ENCODE data around the gene LMTK2. TPM values are rescaled to one million over a fixed set of nuclear protein-coding genes. Genes with fewer than 3 reads are reported as not detected.

LMTK2 gene
- total RNA-seq, 1 experiment from 2014 or later: 16.1 TPM

DNA sequence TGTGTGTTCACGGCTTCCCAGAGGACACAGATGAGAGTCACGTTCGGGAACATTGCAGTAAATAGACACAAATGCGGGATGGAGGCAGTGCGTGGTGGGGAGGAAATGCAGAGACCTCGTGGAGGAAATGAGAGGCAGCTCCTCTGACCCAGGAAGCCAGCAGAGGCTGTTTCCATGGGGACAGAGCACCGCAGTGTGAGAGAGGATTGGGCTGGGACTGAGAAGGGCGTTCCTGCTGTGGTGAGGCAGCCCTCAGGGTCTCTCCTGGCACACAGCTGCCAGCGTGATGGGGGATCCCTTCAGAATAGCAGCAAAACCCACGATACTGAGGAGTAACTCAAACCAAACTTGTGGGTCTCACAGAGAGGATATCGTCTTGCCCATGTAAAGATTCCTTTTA, 82.9 kb downstream of the LMTK2 start:
- Histone ChIP-seq H3K4me3 (no peak overlapping the region), H3K4me1 (no peaks in the 10 kb centered on the region), H3K27ac (no peak overlapping the region), H3K9me3 (replicated peaks) (no peaks in the 10 kb centered on the region), H3K36me3 (peaks cover 23% of the 10 kb centered on the region), H3K27me3 (no peaks in the 10 kb centered on the region)
- DNase-seq: no peak

DNA sequence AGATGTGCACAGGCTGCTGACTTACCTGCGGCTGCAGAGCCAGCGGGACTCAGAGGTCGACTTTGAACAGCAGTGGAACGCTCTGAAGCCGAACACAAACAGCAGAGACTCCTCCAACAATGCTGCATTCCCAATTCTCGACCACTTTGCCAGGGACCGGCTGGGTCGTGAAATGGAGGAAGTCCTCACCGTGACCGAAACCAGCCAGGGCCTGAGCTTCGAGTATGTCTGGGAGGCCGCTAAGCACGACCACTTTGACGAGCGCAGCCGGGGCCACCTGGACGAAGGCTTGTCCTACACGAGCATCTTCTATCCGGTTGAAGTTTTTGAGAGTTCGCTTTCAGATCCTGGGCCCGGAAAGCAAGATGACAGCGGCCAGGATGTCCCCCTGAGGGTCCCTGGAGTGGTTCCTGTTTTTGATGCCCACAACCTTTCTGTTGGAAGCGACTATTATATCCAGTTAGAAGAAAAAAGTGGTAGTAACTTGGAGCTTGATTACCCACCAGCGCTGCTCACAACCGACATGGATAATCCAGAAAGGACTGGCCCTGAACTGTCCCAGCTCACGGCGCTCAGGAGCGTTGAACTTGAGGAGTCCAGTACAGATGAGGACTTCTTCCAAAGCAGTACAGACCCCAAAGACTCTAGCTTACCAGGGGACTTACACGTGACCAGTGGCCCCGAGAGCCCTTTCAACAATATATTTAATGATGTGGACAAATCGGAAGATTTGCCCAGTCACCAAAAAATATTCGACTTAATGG, 85.2 kb downstream of the LMTK2 start:
- DNase-seq: no peak
- H3K9me3 ChIP-seq (replicated peaks): no peaks in the 10 kb centered on the region
- H3K36me3 ChIP-seq: peaks cover 23% of the 10 kb centered on the region

DNA sequence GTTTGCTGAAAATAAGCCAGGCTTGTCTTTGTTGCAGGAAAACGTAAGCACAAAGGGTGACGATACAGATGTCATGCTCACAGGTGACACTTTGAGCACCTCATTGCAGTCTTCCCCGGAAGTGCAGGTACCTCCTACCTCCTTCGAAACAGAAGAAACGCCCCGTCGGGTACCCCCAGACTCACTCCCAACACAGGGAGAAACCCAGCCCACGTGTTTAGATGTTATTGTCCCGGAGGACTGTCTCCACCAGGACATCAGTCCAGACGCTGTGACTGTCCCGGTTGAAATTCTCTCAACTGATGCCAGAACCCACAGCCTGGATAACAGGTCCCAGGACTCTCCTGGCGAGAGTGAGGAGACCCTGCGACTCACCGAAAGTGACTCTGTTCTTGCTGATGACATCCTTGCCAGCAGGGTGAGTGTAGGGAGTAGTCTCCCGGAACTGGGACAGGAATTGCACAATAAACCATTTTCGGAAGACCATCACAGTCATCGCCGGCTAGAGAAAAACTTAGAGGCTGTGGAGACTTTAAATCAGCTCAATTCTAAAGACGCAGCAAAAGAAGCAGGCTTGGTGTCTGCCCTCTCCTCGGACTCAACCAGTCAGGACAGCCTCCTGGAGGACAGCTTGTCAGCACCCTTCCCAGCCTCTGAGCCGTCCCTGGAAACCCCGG, 86.3 kb downstream of the LMTK2 start:
- Histone ChIP-seq H3K27ac (no peak overlapping the region), H3K4me3 (no peak overlapping the region), H3K9me3 (replicated peaks) (no peaks in the 10 kb centered on the region), H3K36me3 (peaks cover 23% of the 10 kb centered on the region), H3K27me3 (no peaks in the 10 kb centered on the region), H3K4me1 (no peaks in the 10 kb centered on the region)
- DNase-seq: no peak

More for the DNA sequence above, 85.2 kb downstream of the LMTK2 start:
- no peaks in the 10 kb centered on the region for H3K27me3 ChIP-seq
- no peaks in the 10 kb centered on the region for H3K4me1 ChIP-seq
- no peak overlapping the region for H3K27ac ChIP-seq
- no peak overlapping the region for H3K4me3 ChIP-seq

DNA sequence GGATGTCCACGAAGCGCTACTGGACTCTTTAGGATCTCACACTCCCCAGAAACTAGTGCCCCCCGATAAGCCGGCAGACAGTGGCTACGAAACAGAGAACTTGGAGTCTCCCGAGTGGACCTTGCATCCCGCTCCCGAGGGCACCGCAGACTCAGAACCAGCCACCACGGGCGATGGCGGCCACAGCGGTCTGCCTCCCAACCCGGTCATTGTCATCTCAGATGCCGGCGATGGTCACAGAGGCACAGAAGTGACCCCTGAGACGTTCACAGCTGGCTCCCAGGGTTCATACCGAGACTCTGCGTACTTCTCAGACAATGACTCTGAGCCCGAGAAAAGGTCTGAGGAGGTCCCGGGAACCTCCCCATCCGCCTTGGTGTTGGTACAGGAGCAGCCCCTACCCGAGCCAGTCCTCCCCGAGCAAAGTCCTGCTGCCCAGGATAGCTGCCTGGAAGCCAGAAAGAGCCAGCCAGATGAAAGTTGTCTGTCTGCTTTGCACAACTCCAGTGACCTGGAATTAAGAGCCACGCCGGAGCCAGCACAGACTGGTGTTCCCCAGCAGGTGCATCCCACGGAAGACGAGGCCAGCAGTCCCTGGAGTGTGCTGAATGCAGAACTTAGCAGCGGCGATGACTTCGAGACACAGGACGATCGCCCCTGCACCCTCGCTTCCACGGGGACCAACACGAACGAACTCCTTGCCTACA, 87.0 kb downstream of the LMTK2 start:
- no peak for DNase-seq
- H3K4me3 ChIP-seq: no peak overlapping the region
- no peaks in the 10 kb centered on the region for H3K9me3 ChIP-seq (replicated peaks)
- H3K27me3 ChIP-seq: no peaks in the 10 kb centered on the region
- peaks cover 20% of the 10 kb centered on the region for H3K36me3 ChIP-seq
- H3K27ac ChIP-seq: no peak overlapping the region
- H3K4me1 ChIP-seq: no peaks in the 10 kb centered on the region

DNA sequence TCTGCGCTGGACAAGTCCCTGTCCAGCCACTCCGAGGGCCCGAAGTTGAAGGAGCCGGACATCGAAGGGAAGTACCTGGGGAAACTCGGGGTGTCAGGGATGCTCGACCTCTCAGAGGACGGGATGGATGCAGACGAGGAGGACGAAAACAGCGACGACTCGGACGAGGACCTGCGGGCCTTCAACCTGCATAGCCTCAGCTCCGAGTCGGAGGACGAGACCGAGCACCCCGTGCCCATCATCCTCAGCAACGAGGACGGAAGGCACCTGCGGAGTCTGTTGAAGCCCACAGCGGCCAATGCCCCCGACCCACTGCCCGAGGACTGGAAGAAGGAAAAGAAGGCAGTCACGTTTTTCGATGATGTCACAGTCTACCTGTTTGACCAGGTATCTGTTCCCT, 87.5 kb downstream of the LMTK2 start:
- no peaks in the 10 kb centered on the region for H3K9me3 ChIP-seq (replicated peaks)
- H3K27me3 ChIP-seq: no peaks in the 10 kb centered on the region
- H3K4me1 ChIP-seq: no peaks in the 10 kb centered on the region
- H3K27ac ChIP-seq: no peak overlapping the region
- peaks cover 19% of the 10 kb centered on the region for H3K36me3 ChIP-seq
- H3K4me3 ChIP-seq: no peak overlapping the region
- DNase-seq: no peak

DNA sequence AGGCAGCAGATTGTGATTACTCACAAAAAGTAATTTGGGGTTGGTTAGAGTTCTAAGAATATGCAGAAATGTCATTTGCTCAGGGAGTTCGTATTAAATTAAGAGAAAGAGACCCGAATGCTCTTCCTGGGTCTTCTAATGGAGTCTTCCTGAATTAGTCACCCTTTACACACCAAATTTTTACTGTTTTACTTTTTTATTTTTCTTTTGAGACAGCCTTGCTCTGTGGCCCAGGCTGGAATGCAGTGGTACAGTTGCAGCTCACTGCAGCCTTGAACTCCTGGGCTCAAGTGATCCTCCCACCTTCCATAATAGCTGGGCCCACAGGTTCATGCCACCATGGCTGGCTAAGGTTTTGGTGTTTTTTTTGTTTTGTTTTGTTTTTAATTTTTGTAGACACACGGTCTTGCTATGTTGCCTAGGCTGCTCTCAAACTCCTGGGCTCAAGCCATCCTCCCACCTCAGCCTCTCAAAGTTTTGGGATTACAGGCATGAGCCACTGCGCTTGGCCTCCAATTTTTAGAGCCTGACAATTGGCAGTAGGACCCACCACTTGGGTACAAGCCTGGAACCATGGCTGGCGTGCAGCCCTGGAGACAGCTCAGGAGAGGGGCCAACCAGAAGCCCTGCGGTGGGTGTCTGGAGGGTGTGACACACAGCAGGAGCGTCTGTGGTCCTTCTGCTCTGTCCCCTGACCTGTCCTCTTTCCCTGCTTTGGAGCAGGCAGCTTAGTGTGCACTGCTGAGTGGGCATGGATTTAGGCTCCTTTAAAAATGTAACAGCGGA, 88.2 kb downstream of the LMTK2 start:
- H3K27ac ChIP-seq: no peak overlapping the region
- no peaks in the 10 kb centered on the region for H3K27me3 ChIP-seq
- no peaks in the 10 kb centered on the region for H3K4me1 ChIP-seq
- H3K36me3 ChIP-seq: peaks cover 19% of the 10 kb centered on the region
- no peaks in the 10 kb centered on the region for H3K9me3 ChIP-seq (replicated peaks)
- no peak overlapping the region for H3K4me3 ChIP-seq
- DNase-seq: no peak

DNA sequence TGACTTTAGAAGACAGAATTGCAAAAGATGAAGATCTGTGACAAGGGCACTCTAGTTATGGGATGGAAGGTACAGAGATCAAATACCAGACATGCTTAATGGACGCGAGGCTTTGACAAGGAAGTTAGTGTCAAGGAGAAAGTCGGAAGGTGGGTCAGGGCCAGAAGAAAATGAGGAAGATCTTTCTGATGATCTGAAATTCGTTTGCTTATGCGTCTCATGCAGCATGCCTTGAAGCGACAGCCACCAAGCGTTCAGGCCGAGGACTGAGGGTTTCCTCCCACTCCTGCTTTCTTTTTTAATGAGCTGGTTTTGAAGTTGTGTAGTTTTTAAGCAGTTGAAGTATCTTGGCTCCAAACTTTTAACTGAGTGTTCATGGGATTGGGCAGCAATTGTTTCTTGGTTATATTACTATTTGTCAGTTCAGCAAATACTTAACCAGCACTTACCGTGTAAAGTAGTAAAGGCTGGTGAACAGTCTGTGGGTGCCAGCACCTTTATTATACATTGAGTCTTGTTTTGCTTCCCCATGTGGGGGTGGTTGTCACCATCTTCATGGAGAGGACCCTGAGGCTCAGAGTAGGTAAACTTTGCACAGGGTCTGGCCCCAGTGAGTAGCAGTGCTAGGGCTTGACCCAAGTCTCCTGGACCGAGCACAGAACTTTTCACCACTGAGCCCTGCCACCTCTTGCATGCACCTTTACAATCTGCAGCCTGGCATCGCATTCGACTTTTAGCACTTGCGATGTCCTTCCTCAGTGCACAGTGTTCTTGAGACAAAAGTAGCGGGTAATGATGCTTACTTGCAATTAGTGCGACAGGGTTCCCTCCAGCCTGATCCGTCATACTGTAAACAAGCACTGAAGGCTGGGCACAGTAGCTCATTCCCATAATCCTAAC, 90.3 kb downstream of the LMTK2 start:
- H3K36me3 ChIP-seq: peaks cover 12% of the 10 kb centered on the region
- H3K27me3 ChIP-seq: no peaks in the 10 kb centered on the region
- H3K4me1 ChIP-seq: peaks cover 6% of the 10 kb centered on the region; the same call in 1 of the 2 replicates
- DNase-seq: no peak
- no peaks in the 10 kb centered on the region for H3K9me3 ChIP-seq (replicated peaks)
- H3K4me3 ChIP-seq: no peak overlapping the region
- no peak overlapping the region for H3K27ac ChIP-seq

DNA sequence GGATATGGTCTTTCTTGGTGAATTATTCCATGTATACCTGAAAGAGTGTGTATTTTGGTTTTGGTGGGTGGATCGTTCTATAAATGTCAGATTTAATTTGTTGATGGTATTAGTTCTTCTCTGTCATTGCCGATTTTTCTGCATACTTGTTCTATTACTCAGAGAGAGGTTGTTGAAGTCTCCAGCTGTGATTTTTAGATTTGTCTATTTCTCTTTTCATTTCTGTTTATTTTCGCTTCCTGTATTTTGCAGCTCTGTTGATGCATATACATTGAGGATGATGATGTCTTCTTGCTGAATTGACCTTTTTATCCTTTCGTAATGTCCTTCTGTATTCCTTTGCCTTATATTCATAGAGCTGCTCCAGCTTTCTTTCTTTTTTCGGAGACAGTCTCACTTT, 92.5 kb downstream of the LMTK2 start:
- DNase-seq: no peak
- Histone ChIP-seq H3K27ac (no peak overlapping the region), H3K4me1 (peaks cover 6% of the 10 kb centered on the region; the same call in 1 of the 2 replicates), H3K27me3 (no peaks in the 10 kb centered on the region), H3K9me3 (replicated peaks) (no peaks in the 10 kb centered on the region), H3K36me3 (no peaks in the 10 kb centered on the region; the same call in 1 of the 2 replicates), H3K4me3 (no peak overlapping the region)

DNA sequence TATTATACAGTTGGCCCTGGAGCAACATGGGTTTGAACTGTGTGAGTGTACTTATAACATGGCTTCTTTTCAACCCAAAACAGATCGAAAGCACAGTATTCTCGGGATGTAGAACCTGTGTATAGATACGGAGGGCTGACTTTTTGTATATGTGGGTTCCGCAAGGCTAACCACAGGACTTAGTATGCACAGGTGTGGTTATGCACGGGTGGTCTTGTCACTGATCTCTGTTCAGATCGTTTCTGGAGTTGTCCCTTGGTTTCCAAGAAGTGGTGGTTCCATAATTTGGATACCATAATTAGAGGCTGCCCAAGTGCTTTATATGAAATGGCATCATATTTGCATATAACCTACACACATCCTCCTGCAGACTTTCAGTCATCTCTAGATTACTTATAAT, 93.7 kb downstream of the LMTK2 start:
- DNase-seq: no peak
- H3K27me3 ChIP-seq: no peaks in the 10 kb centered on the region
- no peak overlapping the region for H3K4me3 ChIP-seq
- H3K36me3 ChIP-seq: no peaks in the 10 kb centered on the region
- H3K4me1 ChIP-seq: peaks cover 6% of the 10 kb centered on the region; the same call in 1 of the 2 replicates
- no peaks in the 10 kb centered on the region for H3K9me3 ChIP-seq (replicated peaks)
- no peak overlapping the region for H3K27ac ChIP-seq

DNA sequence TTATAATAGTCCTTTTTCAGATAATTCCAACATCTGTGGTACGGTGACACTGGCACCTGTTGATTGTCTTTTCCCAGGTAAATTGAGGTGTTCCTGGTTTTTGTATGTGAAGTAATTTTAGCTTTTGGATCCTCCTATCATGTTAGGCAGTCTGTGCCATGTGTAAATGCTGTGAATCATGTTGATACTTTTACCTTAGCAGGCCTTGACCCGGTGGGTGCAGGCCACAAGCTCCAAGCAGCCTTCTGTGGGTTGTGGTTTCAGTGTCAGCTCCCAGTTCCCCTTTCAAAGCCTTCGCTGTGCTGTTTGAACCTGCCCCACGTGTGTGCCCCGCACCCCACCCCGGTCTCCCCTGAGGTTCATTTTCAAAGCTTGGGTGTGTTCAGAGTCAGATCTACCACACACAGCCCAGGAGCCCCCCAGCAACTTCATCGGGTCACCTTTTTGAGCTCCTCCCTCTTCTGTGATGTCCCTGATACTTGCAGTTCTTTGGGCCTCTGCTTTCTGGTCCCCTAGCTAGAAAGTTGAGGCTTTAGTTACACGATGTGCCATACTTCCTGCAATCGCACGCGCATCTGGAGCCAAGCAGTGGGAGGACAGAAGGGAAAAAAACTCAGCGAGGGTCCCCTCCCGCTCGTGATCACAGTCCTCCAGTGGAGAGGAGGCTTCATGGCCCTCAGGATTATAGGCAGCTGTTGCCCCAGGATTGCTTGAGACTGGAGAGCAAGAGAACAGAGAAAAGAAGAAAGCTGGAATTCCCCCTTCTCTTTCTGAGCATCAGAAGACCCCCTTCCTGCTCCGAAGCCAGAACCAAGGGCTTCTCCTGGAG, 95.9 kb downstream of the LMTK2 start:
- no peak for DNase-seq

DNA sequence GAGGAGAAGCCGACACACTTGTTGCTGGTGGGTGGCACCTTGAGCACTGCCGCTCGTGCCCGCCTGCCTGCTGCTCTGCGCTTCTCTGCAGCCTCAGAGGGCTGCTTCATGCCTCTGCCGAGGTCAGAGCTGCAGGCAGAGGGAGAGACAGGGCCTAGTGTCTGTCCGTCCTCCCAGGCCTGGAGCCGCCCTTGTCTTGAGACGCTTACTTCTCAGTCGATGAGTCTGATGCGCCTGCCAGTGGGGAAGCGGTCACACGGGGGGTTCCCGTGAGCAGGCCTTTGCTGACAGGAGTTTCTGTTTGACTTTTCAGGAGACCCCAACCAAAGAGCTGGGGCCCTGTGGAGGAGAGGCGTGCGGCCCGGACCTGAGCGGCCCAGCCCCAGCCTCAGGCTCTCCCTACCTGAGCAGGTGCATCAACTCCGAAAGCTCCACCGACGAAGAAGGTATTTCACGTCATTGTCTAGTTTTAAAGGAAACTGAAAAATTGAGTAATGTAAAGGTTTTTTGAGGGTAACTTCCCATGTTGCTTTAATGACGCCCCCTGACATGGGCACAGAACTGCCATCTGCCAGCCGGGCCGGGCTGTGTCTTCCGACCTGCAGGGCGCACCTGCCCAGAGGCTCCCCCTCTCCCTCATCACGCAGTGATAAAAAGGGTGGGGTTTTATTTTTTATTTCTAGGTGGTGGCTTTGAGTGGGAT, 96.8 kb downstream of the LMTK2 start:
- Histone ChIP-seq H3K27ac (no peak overlapping the region), H3K27me3 (no peaks in the 10 kb centered on the region), H3K9me3 (replicated peaks) (no peaks in the 10 kb centered on the region), H3K4me1 (peaks cover 6% of the 10 kb centered on the region; the same call in 1 of the 2 replicates), H3K36me3 (no peaks in the 10 kb centered on the region), H3K4me3 (no peak overlapping the region)
- DNase-seq: no peak

More for the DNA sequence above, 95.9 kb downstream of the LMTK2 start:
- no peaks in the 10 kb centered on the region for H3K36me3 ChIP-seq
- H3K4me3 ChIP-seq: no peak overlapping the region
- no peak overlapping the region for H3K27ac ChIP-seq
- H3K4me1 ChIP-seq: peaks cover 6% of the 10 kb centered on the region; the same call in 1 of the 2 replicates
- H3K27me3 ChIP-seq: no peaks in the 10 kb centered on the region
- H3K9me3 ChIP-seq (replicated peaks): no peaks in the 10 kb centered on the region

DNA sequence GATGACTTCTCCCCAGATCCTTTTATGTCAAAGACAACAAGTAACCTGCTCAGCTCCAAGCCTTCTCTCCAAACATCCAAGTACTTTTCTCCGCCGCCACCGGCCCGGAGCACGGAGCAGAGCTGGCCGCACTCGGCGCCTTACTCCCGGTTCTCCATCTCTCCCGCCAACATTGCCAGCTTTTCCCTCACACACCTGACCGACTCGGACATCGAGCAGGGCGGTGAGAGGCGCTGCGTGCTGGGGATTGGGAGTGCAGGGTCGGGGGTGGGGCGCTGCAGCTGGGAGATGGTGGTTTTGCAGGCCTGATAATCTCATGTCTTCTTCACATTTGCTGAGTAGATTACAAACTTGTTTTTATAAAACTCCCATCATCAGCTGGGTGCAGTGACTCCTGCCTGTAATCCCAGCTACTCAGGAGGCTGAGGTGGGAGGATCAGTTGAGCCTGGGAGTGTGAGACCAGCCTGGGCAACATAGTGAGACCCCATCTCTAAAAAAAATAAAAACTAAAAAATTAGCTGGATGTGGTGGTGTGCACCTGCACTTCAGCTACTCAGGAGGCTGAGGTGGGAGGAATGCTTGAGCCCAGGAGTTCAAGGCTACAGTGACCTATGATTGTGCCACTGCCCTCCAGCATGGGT, 97.4 kb downstream of the LMTK2 start:
- no peaks in the 10 kb centered on the region for H3K27me3 ChIP-seq
- no peak for DNase-seq
- no peak overlapping the region for H3K27ac ChIP-seq
- H3K9me3 ChIP-seq (replicated peaks): no peaks in the 10 kb centered on the region
- H3K36me3 ChIP-seq: no peaks in the 10 kb centered on the region
- H3K4me1 ChIP-seq: peaks cover 6% of the 10 kb centered on the region; the same call in 1 of the 2 replicates
- H3K4me3 ChIP-seq: no peak overlapping the region
